Activated gamma-delta T cell treated with anti-CD3 and anti-CD28 coated beads, Interleukin-2, amount 50 U/mL, for 16 hours (primary cell): ENCODE data around the gene RBM38.

Experiments used
- DNase-seq: peaks from one replicate; pipeline ENCODE4 v3.0.0-alpha.2; 2020; ENCODE audit warnings: low read depth

The RBM38 gene

GRCh38 chr20:57456116-57456515, 64.9 kb downstream of the RBM38 start:
- no peak for DNase-seq

- DNase-seq: no peak
Measured at GRCh38 chr20:57457243-57458095, 66.3 kb downstream of the RBM38 start.

DNA sequence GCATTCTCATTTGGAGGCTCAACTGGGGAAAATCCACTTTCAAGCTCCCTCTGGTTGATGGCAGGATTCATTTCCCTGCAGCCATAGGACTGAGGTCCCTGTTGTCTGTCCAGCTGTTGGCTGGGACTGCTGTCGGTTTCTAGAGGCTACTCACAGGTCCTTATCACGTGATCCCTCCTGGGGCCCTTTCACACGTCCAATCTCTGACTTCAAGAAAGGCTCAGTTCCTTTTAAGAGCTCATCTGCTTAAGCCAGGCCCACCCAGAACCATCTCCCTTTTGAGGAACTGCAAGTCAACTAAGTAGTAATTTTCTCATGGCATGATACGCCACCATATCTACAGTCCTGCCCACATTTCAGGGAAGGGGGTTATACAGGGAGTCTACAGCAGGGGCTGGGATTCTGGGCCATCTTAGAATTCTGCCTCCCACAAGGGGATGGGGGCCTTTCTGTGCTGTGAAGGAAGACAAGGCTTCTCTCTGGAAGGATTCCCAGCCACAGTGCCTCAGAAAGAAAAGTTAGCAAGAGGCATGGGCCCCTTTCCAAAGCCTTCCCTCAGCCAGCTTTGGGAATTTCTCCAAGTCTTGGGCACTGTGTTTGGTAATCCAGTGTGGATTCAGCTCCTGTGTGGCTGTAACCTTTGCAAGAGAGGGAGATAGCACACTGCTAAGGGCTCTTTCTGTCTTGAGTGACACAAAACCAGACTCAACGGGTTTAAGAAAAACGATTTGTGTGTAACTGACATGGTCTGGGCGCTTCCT, 67.4 kb downstream of the RBM38 start:
- no peak for DNase-seq
